ENCODE results near the gene KCNIP1.

- TF ChIP-seq, protein P1, sequence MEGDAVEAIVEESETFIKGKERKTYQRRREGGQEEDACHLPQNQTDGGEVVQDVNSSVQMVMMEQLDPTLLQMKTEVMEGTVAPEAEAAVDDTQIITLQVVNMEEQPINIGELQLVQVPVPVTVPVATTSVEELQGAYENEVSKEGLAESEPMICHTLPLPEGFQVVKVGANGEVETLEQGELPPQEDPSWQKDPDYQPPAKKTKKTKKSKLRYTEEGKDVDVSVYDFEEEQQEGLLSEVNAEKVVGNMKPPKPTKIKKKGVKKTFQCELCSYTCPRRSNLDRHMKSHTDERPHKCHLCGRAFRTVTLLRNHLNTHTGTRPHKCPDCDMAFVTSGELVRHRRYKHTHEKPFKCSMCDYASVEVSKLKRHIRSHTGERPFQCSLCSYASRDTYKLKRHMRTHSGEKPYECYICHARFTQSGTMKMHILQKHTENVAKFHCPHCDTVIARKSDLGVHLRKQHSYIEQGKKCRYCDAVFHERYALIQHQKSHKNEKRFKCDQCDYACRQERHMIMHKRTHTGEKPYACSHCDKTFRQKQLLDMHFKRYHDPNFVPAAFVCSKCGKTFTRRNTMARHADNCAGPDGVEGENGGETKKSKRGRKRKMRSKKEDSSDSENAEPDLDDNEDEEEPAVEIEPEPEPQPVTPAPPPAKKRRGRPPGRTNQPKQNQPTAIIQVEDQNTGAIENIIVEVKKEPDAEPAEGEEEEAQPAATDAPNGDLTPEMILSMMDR (IDR thresholded peaks at IDR 0.05), result no peak
- TF ChIP-seq POLR2AphosphoS5 (IDR thresholded peaks at IDR 0.05) (no peak), POLR2A (IDR thresholded peaks at IDR 0.05) (no peak)
Measured at GRCh38 chr5:170606941-170607340, 103.1 kb downstream of the KCNIP1 start.
